Peyer's patch (tissue), 4 donors: ENCODE measurements around the gene PBRM1. TPM values are rescaled to one million over a fixed set of nuclear protein-coding genes. Genes with fewer than 3 reads are reported as not detected.
"Not testable (repeated sequence)": the region's sequence is repeated elsewhere in the genome, so short reads cannot be mapped to it uniquely, and the experiment has no call there.

Experiments
- DNase-seq, 3 donors: peaks; one replicate each; pipeline ENCODE4 v3.0.0-alpha.2; 2017 to 2019
- H3K27ac ChIP-seq, 4 donors: fragments of 200-600 bp; sonication (generic); one replicate each; pipeline ENCODE4 v1.5.1; 2016 to 2019
- H3K27me3 ChIP-seq, 2 donors: fragments of 200-600 bp; sonication (generic); one replicate each; pipeline ENCODE4 v1.5.1; 2019
- H3K36me3 ChIP-seq, 3 donors: fragments of 200-600 bp; sonication (generic); one replicate each; pipeline ENCODE4 v1.5.1; 2016 to 2019
- H3K4me1 ChIP-seq, 4 donors: fragments of 200-600 bp; sonication (generic); one replicate each; pipeline ENCODE4 v1.5.1; 2016 to 2019
- H3K4me3 ChIP-seq, 4 donors: fragments of 200-600 bp; sonication (generic); 1 replicate in 3 of 4; 2 replicates in 1 of 4; pipeline ENCODE4 v1.5.1; 2016 to 2019; ENCODE audit warnings: mild to moderate bottlenecking in 1 of 4
- H3K9me3 ChIP-seq, 4 donors: fragments of 200-600 bp; sonication (generic); one replicate each; pipeline ENCODE4 v1.5.1; 2016 to 2019; ENCODE audit warnings: mild to moderate bottlenecking in 1 of 4
- POLR2A ChIP-seq, 2 donors: fragments of 450-650 bp; IDR thresholded peaks; one replicate each; pipeline ENCODE4 v1.5.1; 2017; ENCODE audit warnings: antibody characterized with exemption in 2 of 2, mild to moderate bottlenecking in 2 of 2, moderate library complexity in 2 of 2
- total RNA-seq, 4 donors: library from RNA; depleted of rRNA; stranded (reverse); fragments of >200 nt; gene quantifications; one replicate each; pipeline ENCODE4 v1.1.0, GENCODE V29; 2016
- TF ChIP-seq, protein P1 (sequence below), 6 experiments: fragments of 450-650 bp in 4 of 6; fragments of 200-600 bp in 2 of 6; sonication (generic) in 1 of 6; IDR thresholded peaks; one replicate each; pipeline ENCODE4 v1.5.1; 2017 to 2019; ENCODE audit warnings: antibody characterized with exemption in 6 of 6, mild to moderate bottlenecking in 3 of 6, moderate library complexity in 1 of 6

PBRM1 gene
- total RNA-seq, 4 donors from 2014 or later, result 68.1 to 120 (median 82.1) TPM

DNA sequence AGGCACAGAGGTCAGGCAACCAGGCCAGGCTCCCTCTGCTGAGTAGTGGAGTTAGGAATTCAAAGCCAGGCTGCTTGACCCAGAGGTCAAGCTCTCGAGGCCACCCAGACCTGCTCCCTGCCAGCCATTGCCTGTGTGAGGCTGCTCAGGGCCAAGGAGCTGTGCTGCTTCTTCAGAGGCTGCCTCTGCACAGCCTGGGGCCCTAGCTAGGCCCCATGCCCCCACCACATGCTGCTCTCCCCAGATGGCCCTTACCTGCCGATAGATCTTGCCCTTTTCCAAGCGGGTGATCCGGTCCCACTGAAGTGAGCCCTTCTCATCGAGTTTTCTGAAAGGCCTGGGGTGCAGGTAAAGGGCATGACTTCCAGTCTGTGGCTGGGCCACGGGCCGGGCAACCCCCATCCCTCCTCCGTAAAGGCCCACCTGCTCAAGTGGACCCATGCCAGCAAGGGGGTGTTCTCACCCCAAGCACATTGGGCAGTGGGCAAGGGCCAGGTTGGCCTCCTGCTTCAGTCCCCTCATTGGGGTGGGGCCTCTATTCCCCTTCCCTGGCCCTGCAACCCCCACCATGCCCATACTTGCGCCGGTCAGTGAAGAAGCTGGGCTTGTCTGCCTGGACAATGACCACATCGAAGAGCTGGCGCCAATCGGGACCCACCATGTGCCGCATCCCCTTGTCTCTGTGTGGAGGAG lies 158.5 kb downstream of the PBRM1 start:
- no peak for TF ChIP-seq POLR2A (IDR thresholded peaks at IDR 0.05)
- TF ChIP-seq, protein P1, sequence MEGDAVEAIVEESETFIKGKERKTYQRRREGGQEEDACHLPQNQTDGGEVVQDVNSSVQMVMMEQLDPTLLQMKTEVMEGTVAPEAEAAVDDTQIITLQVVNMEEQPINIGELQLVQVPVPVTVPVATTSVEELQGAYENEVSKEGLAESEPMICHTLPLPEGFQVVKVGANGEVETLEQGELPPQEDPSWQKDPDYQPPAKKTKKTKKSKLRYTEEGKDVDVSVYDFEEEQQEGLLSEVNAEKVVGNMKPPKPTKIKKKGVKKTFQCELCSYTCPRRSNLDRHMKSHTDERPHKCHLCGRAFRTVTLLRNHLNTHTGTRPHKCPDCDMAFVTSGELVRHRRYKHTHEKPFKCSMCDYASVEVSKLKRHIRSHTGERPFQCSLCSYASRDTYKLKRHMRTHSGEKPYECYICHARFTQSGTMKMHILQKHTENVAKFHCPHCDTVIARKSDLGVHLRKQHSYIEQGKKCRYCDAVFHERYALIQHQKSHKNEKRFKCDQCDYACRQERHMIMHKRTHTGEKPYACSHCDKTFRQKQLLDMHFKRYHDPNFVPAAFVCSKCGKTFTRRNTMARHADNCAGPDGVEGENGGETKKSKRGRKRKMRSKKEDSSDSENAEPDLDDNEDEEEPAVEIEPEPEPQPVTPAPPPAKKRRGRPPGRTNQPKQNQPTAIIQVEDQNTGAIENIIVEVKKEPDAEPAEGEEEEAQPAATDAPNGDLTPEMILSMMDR (IDR thresholded peaks at IDR 0.05), result no peak
- no peaks in the 10 kb centered on the region for H3K9me3 ChIP-seq
- H3K27me3 ChIP-seq, result no peaks in the 10 kb centered on the region
- H3K36me3 ChIP-seq, result peaks cover 0 to 7% (median 0%) of the 10 kb centered on the region in 3 donors
- H3K27ac ChIP-seq, result no peak overlapping the region
- peaks cover 0 to 2% (median under 1%) of the 10 kb centered on the region in 4 donors for H3K4me1 ChIP-seq
- DNase-seq, result peak in 2 of 3 donors; percentile 32 to 41
- no peak overlapping the region for H3K4me3 ChIP-seq

DNA sequence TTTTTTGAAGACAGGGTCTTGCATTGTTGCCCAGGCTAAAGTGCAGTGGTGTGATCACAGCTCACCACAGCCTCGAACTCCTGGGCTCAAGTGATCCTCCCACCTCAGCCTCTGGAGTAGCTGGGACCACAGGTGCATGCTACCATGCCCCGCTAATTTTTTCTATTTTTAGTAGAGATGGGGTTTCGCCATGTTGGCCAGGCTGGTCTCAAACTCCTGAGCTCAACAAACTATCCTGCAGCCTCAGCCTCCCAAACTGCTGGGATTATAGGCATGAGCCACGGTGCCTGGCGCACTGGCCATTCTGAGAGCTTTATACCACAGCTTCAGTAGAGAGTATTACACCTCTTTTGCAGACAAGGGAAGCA lies 159.1 kb downstream of the PBRM1 start:
- not testable (repeated sequence) for DNase-seq, H3K27me3 ChIP-seq, H3K36me3 ChIP-seq, H3K4me3 ChIP-seq, H3K4me1 ChIP-seq, H3K9me3 ChIP-seq, H3K27ac ChIP-seq

DNA sequence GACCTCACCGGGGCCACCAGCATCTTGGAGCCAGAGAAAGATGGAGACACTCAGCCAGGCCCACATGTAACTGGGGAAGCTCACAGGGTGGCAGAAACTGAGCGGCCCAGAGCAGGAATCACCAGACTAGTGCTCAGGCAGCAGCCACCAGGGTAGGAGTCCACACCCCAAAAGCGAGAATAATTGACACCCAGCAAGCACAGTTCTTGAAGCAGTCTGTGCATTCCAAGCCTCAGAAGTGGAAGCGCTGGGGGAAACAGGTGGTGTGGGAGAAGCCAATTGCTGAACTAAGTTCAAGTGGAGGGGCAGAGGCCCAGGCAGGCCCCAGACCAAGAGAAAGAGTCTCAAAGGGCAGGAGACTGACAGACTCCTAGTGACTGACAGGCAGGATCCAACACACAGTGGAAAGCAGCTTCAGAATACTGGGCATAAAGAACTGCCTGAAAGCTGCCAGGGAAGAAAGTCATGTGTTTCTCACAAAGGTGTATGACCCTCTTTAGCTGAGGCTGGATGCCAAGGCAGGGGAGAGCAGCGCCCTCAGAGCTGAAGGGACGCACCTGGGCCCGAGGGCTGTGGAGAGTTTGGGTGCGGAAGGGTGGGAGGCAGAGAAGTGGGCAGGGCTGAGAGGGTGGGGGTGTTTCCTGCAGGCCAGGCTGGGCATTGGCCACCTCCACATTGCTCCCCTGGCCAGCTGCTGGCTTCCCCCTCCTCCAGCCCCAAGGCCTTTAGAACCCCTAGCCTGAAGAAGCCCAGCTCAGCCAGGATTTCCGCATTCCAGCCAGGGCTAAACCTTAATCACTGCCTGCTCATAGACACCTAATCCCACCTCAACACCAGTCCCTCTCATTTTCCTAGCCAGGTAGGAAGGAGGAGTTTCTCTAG lies 159.8 kb downstream of the PBRM1 start:
- H3K36me3 ChIP-seq, result peaks cover 0 to 7% (median 0%) of the 10 kb centered on the region in 3 donors
- H3K9me3 ChIP-seq, result no peaks in the 10 kb centered on the region
- no peak for TF ChIP-seq POLR2A (IDR thresholded peaks at IDR 0.05)
- TF ChIP-seq, protein P1 (IDR thresholded peaks at IDR 0.05), result no peak
- DNase-seq, result no peak
- peak overlapping the region in 2 of 4 donors; percentile 17 to 35 for H3K27ac ChIP-seq
- no peaks in the 10 kb centered on the region for H3K4me1 ChIP-seq
- H3K4me3 ChIP-seq, result no peak overlapping the region
- no peaks in the 10 kb centered on the region for H3K27me3 ChIP-seq

DNA sequence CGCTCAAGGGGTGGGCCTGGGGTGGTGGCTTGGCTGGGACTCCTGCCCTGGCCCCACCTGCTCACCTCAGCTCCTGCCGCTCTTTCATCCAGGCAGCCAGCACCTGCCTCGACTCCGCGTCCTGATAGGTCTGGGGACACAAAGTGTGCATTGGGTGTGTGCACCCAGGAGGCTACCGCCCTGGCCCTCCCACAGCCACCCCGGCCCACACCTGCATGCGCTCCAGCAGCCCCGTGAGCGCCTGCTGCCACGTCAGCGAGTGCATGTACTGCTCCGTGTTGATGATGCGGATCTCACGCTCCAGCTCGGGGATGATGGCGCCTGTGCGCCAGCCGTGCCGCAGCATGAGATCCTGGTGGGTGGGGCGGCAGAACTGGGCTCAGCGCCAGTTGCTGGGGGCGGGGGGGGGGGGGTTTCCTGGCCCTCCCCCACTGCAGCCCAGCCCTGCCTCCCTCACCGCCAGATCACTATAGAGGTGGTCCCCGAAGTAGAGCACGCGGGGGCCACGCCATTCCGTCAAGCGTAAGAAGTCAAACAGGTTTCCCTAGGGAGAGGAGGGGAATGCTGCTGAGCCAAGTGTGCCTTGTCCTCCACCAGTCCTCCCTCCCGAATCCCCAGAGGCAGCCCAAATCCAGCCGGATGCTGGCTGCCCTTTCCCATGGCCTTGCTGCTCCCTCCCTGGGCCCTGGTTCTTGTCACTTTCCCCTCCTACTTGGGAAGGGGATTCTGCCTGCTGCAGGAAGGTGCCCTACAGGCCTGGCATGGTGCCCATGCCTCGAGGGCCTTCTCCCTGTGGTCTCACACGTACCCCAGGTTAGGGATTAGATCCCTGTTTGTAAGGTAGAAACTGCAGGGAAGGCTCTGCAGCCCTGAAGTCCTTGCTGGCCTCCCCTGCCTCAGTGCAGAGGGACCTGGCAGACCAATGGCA lies 160.7 kb downstream of the PBRM1 start:
- H3K27me3 ChIP-seq, result no peaks in the 10 kb centered on the region
- no peak overlapping the region for H3K4me3 ChIP-seq
- no peak for TF ChIP-seq POLR2A (IDR thresholded peaks at IDR 0.05)
- TF ChIP-seq, protein P1 (IDR thresholded peaks at IDR 0.05), result no peak
- DNase-seq, result peak in 1 of 3 donors; percentile 34
- H3K36me3 ChIP-seq, result peaks cover 0 to 7% (median 0%) of the 10 kb centered on the region in 3 donors
- H3K9me3 ChIP-seq, result no peaks in the 10 kb centered on the region
- peak overlapping the region in 2 of 4 donors; percentile 17 to 35 for H3K27ac ChIP-seq
- no peaks in the 10 kb centered on the region for H3K4me1 ChIP-seq

DNA sequence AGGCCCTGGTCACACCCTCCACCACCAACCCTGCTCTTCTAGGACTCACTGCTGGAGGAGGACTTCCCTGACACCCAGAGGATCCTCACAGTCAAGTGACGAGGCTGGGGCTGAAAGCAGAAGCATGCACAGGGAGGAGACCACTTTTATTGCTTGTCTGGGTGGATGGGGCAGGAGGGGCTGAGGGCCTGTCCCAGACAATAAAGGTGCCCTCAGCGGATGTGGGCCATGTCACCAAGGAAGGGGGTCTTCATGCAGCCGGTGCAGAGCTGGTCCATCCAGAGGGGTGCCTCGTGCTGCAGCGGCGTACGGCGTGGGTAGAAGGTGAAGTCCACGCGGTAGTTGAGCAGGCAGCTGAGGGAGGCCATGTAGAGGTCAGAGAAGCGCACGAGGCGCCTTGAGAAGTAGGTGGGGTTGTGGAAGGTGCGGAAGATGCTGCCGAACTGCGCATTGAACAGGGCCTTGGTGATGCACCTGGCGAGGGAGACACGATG lies 161.4 kb downstream of the PBRM1 start:
- TF ChIP-seq, protein P1 (IDR thresholded peaks at IDR 0.05), result no peak
- TF ChIP-seq POLR2A (IDR thresholded peaks at IDR 0.05), result no peak
- peak in 1 of 3 donors; percentile 38 for DNase-seq
- H3K4me3 ChIP-seq, result no peak overlapping the region

More for the DNA sequence above, 161.4 kb downstream of the PBRM1 start:
- H3K27ac ChIP-seq, result peak overlapping the region in 1 of 4 donors; percentile 17
- no peaks in the 10 kb centered on the region for H3K4me1 ChIP-seq
- peaks cover 0 to 7% (median 0%) of the 10 kb centered on the region in 3 donors for H3K36me3 ChIP-seq
- no peaks in the 10 kb centered on the region for H3K27me3 ChIP-seq
- no peaks in the 10 kb centered on the region for H3K9me3 ChIP-seq
